Motor neuron (in vitro differentiated cells): Measurements from ENCODE around the gene CPM. TPM values are rescaled to one million over a fixed set of nuclear protein-coding genes. Genes with fewer than 3 reads are reported as not detected.
A peak's percentile ranks its signal among the peaks of the same experiment; 100 is the strongest.

Experiments
- ATAC-seq, 8 experiments: fragments of 200-7000 bp; cut with Tn5 transposase; replicated peaks in 6 of 8; 2 replicates each; pipeline ENCODE4 v1.8.0; 2021; ENCODE audit warnings: mild to moderate bottlenecking in 8 of 8, moderate library complexity in 8 of 8
- H3K27ac ChIP-seq, 2 donors: fragments of 250-450 bp; sonication (Bioruptor Pico); 2 replicates each; pipeline ENCODE4 v1.9.0; 2021; ENCODE audit warnings: antibody characterized with exemption in 2 of 2, mild to moderate bottlenecking in 2 of 2, moderate library complexity in 1 of 2
- H3K4me1 ChIP-seq, 2 donors: fragments of 250-450 bp; sonication (Bioruptor Pico); replicated peaks in 1 of 2; 2 replicates each; pipeline ENCODE4 v1.6.1; 2021; ENCODE audit warnings: antibody characterized with exemption in 2 of 2, mild to moderate bottlenecking in 2 of 2, moderate library complexity in 1 of 2
- H3K4me3 ChIP-seq, 5 donors: fragments of 250-450 bp; sonication (Bioruptor Pico); 2 replicates each; pipeline ENCODE4 v1.9.0; 2021; ENCODE audit warnings: antibody characterized with exemption in 5 of 5, mild to moderate bottlenecking in 5 of 5, moderate library complexity in 4 of 5
- WGBS, 10 experiments: fragments of 450-650 bp; shearing (Covaris generic); methylation state at CpG; one replicate each; pipeline ENCODE4 v1.0.0; 2022; 5-methylcytosine and 5-hydroxymethylcytosine counted together
- in situ Hi-C, 9 experiments: fragments of 400-800 bp; cut with MboI; loops; one replicate each; pipeline ENCODE4 v1.15.0; 2021; ENCODE audit warnings: low sequenced_read_pairs in 9 of 9, low pct_unique_long_range_greater_than_20kb in 2 of 9; ENCODE audit not compliant: unreplicated experiment in 9 of 9
- total RNA-seq, 8 experiments: library from RNA; unstranded; fragments of 300-600 nt; gene quantifications; 2 replicates each; pipeline versions ENCODE4 v1.2.3 to v1.2.4, GENCODE V29; 2022

The CPM gene
- total RNA-seq, 8 experiments from 2014 or later, result 0.21 to 28.9 (median 0.59) TPM

- Histone ChIP-seq H3K27ac (no peak overlapping the region), H3K4me1 (no peaks in the 10 kb centered on the region), H3K4me3 (no peak overlapping the region)
- ATAC-seq, result no peak
- WGBS, 10 experiments, result 33 to 100% (median 66%) methylated on average over 1 to 2 of the region's 2 CpGs; no CpG with 5 or more reads in 1 of the 10 experiments
- in situ Hi-C loops, result no loop called here
These were observed 12.3 kb upstream of the CPM start for GRCh38 chr12:68945255-68945654.

GRCh38 chr12:68944296-68945076 is 11.5 kb upstream of the CPM start:
- in situ Hi-C loops, result no loop called here
- WGBS, 10 experiments, result 20 to 100% (median 59%) methylated on average over 2 to 5 of the region's 5 CpGs
- no peak for ATAC-seq
- Histone ChIP-seq H3K4me1 (no peaks in the 10 kb centered on the region), H3K4me3 (no peak overlapping the region), H3K27ac (no peak overlapping the region)

GRCh38 chr12:68943848-68944247 is 10.9 kb upstream of the CPM start:
- Histone ChIP-seq H3K4me3 (no peak overlapping the region), H3K4me1 (no peaks in the 10 kb centered on the region), H3K27ac (no peak overlapping the region)
- no peak for ATAC-seq
- in situ Hi-C loops, result no loop called here
- 50 to 100% (median 84%) methylated on average over 1 of the region's 1 CpG for WGBS, 10 experiments

GRCh38 chr12:68940731-68941130 is 7.8 kb upstream of the CPM start:
- ATAC-seq, result no peak
- H3K4me3 ChIP-seq, result no peak overlapping the region
- no peak overlapping the region for H3K27ac ChIP-seq
- in situ Hi-C loops, result no loop called here
- H3K4me1 ChIP-seq, result no peaks in the 10 kb centered on the region

GRCh38 chr12:68939505-68939904 is 6.5 kb upstream of the CPM start:
- 0 to 100% (median 57%) methylated on average over 1 of the region's 1 CpG; no CpG with 5 or more reads in 3 of the 10 experiments for WGBS, 10 experiments
- ATAC-seq, result no peak
- in situ Hi-C loops, result no loop called here
- Histone ChIP-seq H3K4me1 (no peaks in the 10 kb centered on the region), H3K4me3 (no peak overlapping the region), H3K27ac (no peak overlapping the region)

- H3K4me3 ChIP-seq, result no peak overlapping the region
- 68 to 100% (median 89%) methylated on average over 3 to 9 of the region's 9 CpGs; no CpG with 5 or more reads in 2 of the 10 experiments for WGBS, 10 experiments
- ATAC-seq, result no peak
- in situ Hi-C loops, result no loop called here
- no peaks in the 10 kb centered on the region for H3K4me1 ChIP-seq
- no peak overlapping the region for H3K27ac ChIP-seq
These were observed 1.4 kb upstream of the CPM start for GRCh38 chr12:68934392-68934791.

GRCh38 chr12:68932128-68932960 is 627 bp downstream of the CPM start:
- in situ Hi-C loops, result no loop called here
- peak overlapping the region; percentile 40 to 54 (median 50) for H3K4me3 ChIP-seq
- peak in 4 of 8 experiments; percentile 2 to 60 (median 54) for ATAC-seq
- WGBS, 10 experiments, result 0 to 85% (median 17%) methylated on average over 1 to 8 of the region's 18 CpGs; no CpG with 5 or more reads in 1 of the 10 experiments
- H3K4me1 ChIP-seq, result no peaks in the 10 kb centered on the region
- H3K27ac ChIP-seq, result no peak overlapping the region

- in situ Hi-C loops, result no loop called here
- Histone ChIP-seq H3K4me1 (no peaks in the 10 kb centered on the region), H3K4me3 (no peak overlapping the region), H3K27ac (no peak overlapping the region)
- 70 to 100% (median 87%) methylated on average over 3 to 6 of the region's 6 CpGs; no CpG with 5 or more reads in 2 of the 10 experiments for WGBS, 10 experiments
- no peak for ATAC-seq
These were observed 2.8 kb downstream of the CPM start for GRCh38 chr12:68930178-68930577.

GRCh38 chr12:68924546-68924945 is 8.4 kb downstream of the CPM start:
- 65 to 100% (median 94%) methylated on average over 2 to 4 of the region's 4 CpGs; no CpG with 5 or more reads in 1 of the 10 experiments for WGBS, 10 experiments
- H3K4me1 ChIP-seq, result no peaks in the 10 kb centered on the region
- ATAC-seq, result no peak
- H3K4me3 ChIP-seq, result no peak overlapping the region
- H3K27ac ChIP-seq, result no peak overlapping the region
- in situ Hi-C loops, result no loop called here

- Histone ChIP-seq H3K4me1 (no peaks in the 10 kb centered on the region), H3K4me3 (no peak overlapping the region), H3K27ac (no peak overlapping the region)
- no peak for ATAC-seq
- in situ Hi-C loops, result no loop called here
- 72 to 93% (median 85%) methylated on average over 2 to 9 of the region's 9 CpGs for WGBS, 10 experiments
These were observed 13.3 kb downstream of the CPM start for GRCh38 chr12:68919581-68920239.

- no peak for ATAC-seq
- Histone ChIP-seq H3K4me1 (no peaks in the 10 kb centered on the region), H3K27ac (no peak overlapping the region), H3K4me3 (no peak overlapping the region)
- WGBS, 10 experiments, result 50 to 83% (median 55%) methylated on average over 1 of the region's 1 CpG; no CpG with 5 or more reads in 4 of the 10 experiments
- in situ Hi-C loops, result no loop called here
These were observed 14.0 kb downstream of the CPM start for GRCh38 chr12:68918960-68919359.

GRCh38 chr12:68915055-68915454 is 17.9 kb downstream of the CPM start:
- in situ Hi-C loops, result no loop called here
- Histone ChIP-seq H3K4me1 (no peaks in the 10 kb centered on the region), H3K27ac (no peak overlapping the region), H3K4me3 (no peak overlapping the region)
- no peak for ATAC-seq
- 11 to 96% (median 78%) methylated on average over 2 to 3 of the region's 3 CpGs; no CpG with 5 or more reads in 1 of the 10 experiments for WGBS, 10 experiments

GRCh38 chr12:68913682-68914081 is 19.3 kb downstream of the CPM start:
- H3K27ac ChIP-seq, result no peak overlapping the region
- WGBS, 10 experiments, result 20 to 100% (median 98%) methylated on average over 1 to 4 of the region's 4 CpGs

More at GRCh38 chr12:68913682-68914081, 19.3 kb downstream of the CPM start:
- in situ Hi-C loops, result no loop called here
- H3K4me3 ChIP-seq, result no peak overlapping the region
- ATAC-seq, result no peak
- H3K4me1 ChIP-seq, result no peaks in the 10 kb centered on the region
